PFSK-1 (cell line): ENCODE results near the gene SYTL3.

ENCODE experiments used
- FOXP2 ChIP-seq: optimal IDR thresholded peaks from 2 replicates; pipeline ENCODE3; 2011; ENCODE audit warnings: borderline replicate concordance, control low read depth, inconsistent platforms; ENCODE audit not compliant: insufficient read depth; ENCODE audit errors: extremely low read length, extremely low read depth
- POLR2AphosphoS5 ChIP-seq: IDR thresholded peaks from 2 replicates; pipeline ENCODE4 v1.6.1; 2012; ENCODE audit warnings: low read depth, mild to moderate bottlenecking, control low read depth, low read length, moderate library complexity
- REST ChIP-seq, 2 experiments: IDR thresholded peaks; 2 replicates each; pipeline versions ENCODE4 v1.6.1 to v1.8.0; 2011 to 2012; ENCODE audit warnings: low read depth in 2 of 2, low read length in 2 of 2, control low read depth in 1 of 2, inconsistent platforms in 1 of 2, mild to moderate bottlenecking in 1 of 2, moderate library complexity in 1 of 2; ENCODE audit not compliant: insufficient read depth in 1 of 2
- SIN3A ChIP-seq: IDR thresholded peaks from 2 replicates; pipeline ENCODE4 v1.6.1; 2012; ENCODE audit warnings: mild to moderate bottlenecking, low read length, moderate library complexity, borderline replicate concordance; ENCODE audit not compliant: insufficient read depth
- TAF1 ChIP-seq: IDR thresholded peaks from 2 replicates; pipeline ENCODE4 v1.6.1; 2012; ENCODE audit warnings: low read length, control low read depth, borderline replicate concordance; ENCODE audit not compliant: insufficient read depth

The SYTL3 gene

GRCh38 chr6:158804207-158804606 is 154.4 kb downstream of the SYTL3 start:
- no peak for TF ChIP-seq REST (IDR thresholded peaks at IDR 0.05; ENCODE audit: insufficient read depth in 1 of 2, low read depth in 2 of 2, low read length in 2 of 2)
- TF ChIP-seq FOXP2, result no peak

GRCh38 chr6:158805698-158806377 is 156.0 kb downstream of the SYTL3 start:
- TF ChIP-seq POLR2AphosphoS5 (no peak), FOXP2 (no peak), TAF1 (no peak), REST (IDR thresholded peaks at IDR 0.05; ENCODE audit: insufficient read depth in 1 of 2, low read depth in 2 of 2, low read length in 2 of 2) (no peak), SIN3A (no peak)

GRCh38 chr6:158807515-158808441 is 157.9 kb downstream of the SYTL3 start:
- TF ChIP-seq FOXP2 (no peak), SIN3A (no peak), TAF1 (no peak), REST (IDR thresholded peaks at IDR 0.05; ENCODE audit: insufficient read depth in 1 of 2, low read depth in 2 of 2, low read length in 2 of 2) (no peak), POLR2AphosphoS5 (no peak)

GRCh38 chr6:158808442-158808833 is 158.6 kb downstream of the SYTL3 start:
- TF ChIP-seq POLR2AphosphoS5 (no peak), SIN3A (no peak), TAF1 (no peak), REST (IDR thresholded peaks at IDR 0.05; ENCODE audit: insufficient read depth in 1 of 2, low read depth in 2 of 2, low read length in 2 of 2) (no peak), FOXP2 (no peak)
